Mononuclear cell (primary cell): ENCODE measurements around the gene C5AR1. TPM values are rescaled to one million over a fixed set of nuclear protein-coding genes. Genes with fewer than 3 reads are reported as not detected.
"Not testable (repeated sequence)": the region's sequence is repeated elsewhere in the genome, so short reads cannot be mapped to it uniquely, and the experiment has no call there.

Experiments used
- H3K27me3 ChIP-seq: 2 replicates; pipeline ENCODE4 v1.6.0; 2011; ENCODE audit warnings: low read length, control low read depth; ENCODE audit not compliant: insufficient read depth
- H3K4me1 ChIP-seq: 2 replicates; pipeline ENCODE4 v1.5.1; 2011; ENCODE audit warnings: mild to moderate bottlenecking, low read length, control low read depth; ENCODE audit not compliant: insufficient read depth
- H3K4me3 ChIP-seq: 2 replicates; pipeline ENCODE4 v1.5.1; 2011; ENCODE audit warnings: mild to moderate bottlenecking, low read length, moderate library complexity
- H3K9me3 ChIP-seq: 2 replicates; pipeline ENCODE4 v1.5.1; 2011; ENCODE audit warnings: low read depth, mild to moderate bottlenecking, control low read depth, low read length
- total RNA-seq: library from RNA; depleted of rRNA; stranded (reverse); fragments of >200 nt; gene quantifications from one replicate; pipeline ENCODE4 v1.2.3, GENCODE V29; 2012

Gene C5AR1
- total RNA-seq, 1 donor = 92.2 TPM

- Histone ChIP-seq H3K4me1 (peaks cover 5% of the 10 kb centered on the region), H3K9me3 (no peaks in the 10 kb centered on the region), H3K27me3 (no peaks in the 10 kb centered on the region), H3K4me3 (no peak overlapping the region)
Observed at GRCh38 chr19:47357788-47358680, 48.4 kb downstream of the C5AR1 start.

GRCh38 chr19:47358936-47359335, 49.3 kb downstream of the C5AR1 start:
- no peak overlapping the region for H3K4me3 ChIP-seq
- no peaks in the 10 kb centered on the region for H3K9me3 ChIP-seq
- H3K27me3 ChIP-seq = no peaks in the 10 kb centered on the region
- H3K4me1 ChIP-seq = peaks cover 14% of the 10 kb centered on the region

DNA sequence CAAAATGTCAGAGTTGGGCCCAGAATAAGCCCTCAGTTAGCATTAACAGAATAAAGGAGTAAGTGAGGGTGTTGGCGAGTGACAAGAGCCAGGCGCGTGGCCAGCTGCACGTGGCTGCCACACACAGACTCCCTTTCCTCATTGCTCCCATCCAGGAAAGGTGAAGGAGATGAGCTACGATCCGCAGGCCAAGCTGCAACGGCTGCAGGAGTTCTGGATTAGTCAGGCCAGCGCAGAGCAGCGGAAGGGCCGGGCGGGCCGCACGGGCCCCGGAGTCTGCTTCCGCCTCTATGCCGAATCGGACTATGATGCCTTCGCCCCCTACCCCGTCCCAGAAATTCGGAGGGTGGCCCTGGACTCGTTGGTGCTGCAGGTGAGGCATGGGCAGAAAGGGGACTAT, 52.7 kb downstream of the C5AR1 start:
- Histone ChIP-seq H3K4me3 (no peak overlapping the region), H3K9me3 (no peaks in the 10 kb centered on the region), H3K4me1 (peaks cover 25% of the 10 kb centered on the region), H3K27me3 (no peaks in the 10 kb centered on the region)

- no peak overlapping the region for H3K4me3 ChIP-seq
- peaks cover 29% of the 10 kb centered on the region for H3K4me1 ChIP-seq
- no peaks in the 10 kb centered on the region for H3K27me3 ChIP-seq
- no peaks in the 10 kb centered on the region for H3K9me3 ChIP-seq
Observed at GRCh38 chr19:47363758-47364531, 54.3 kb downstream of the C5AR1 start.

- peaks cover 43% of the 10 kb centered on the region for H3K4me1 ChIP-seq
- not testable (repeated sequence) for H3K9me3 ChIP-seq, H3K4me3 ChIP-seq, H3K27me3 ChIP-seq
Observed at GRCh38 chr19:47365455-47365854, 55.8 kb downstream of the C5AR1 start.

GRCh38 chr19:47370045-47370611, 60.5 kb downstream of the C5AR1 start:
- H3K4me1 ChIP-seq = peaks cover 32% of the 10 kb centered on the region
- no peaks in the 10 kb centered on the region for H3K27me3 ChIP-seq
- H3K4me3 ChIP-seq = no peak overlapping the region
- H3K9me3 ChIP-seq = no peaks in the 10 kb centered on the region

DNA sequence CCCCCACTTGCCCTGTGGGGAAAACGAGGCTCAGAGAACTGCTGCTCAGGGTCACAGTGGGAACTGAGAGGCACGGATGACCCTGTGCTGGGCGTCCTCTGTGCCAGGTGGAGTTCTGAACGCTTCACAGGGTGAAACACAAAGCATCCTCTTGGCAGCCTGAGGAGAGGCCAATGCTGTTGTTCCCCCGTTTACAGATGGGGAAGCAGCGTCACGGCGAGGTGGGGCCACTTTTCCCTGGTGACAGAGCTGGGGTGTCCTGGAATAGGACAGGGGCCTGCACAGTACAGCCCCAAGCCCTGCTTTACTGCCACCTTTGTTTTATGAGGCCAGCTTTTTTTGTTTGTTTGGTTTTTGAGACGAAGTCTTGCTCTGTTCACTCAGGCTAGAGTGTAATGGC, 61.6 kb downstream of the C5AR1 start:
- Histone ChIP-seq H3K9me3 (no peaks in the 10 kb centered on the region), H3K27me3 (no peaks in the 10 kb centered on the region), H3K4me1 (peaks cover 34% of the 10 kb centered on the region), H3K4me3 (no peak overlapping the region)

Other genes with a start within 250 kb of the C5AR1 start
- gene ZC3H4, start 196.1 kb upstream of the C5AR1 start, total RNA-seq = 10.4 TPM
- gene SAE1, start 179.0 kb upstream of the C5AR1 start, total RNA-seq = 29.5 TPM
- 8.4 TPM for gene BBC3, start 78.7 kb upstream of the C5AR1 start, total RNA-seq
- 11.5 TPM for gene CCDC9, start 53.3 kb upstream of the C5AR1 start, total RNA-seq
- gene INAFM1, start 35.0 kb upstream of the C5AR1 start, total RNA-seq = 1.4 TPM
- 4.1 TPM for gene C5AR2, start 22.3 kb downstream of the C5AR1 start, total RNA-seq
- 12.9 TPM for gene DHX34, start 39.5 kb downstream of the C5AR1 start, total RNA-seq
- not detected for gene MEIS3, start 109.7 kb downstream of the C5AR1 start, total RNA-seq
- gene SLC8A2, start 162.0 kb downstream of the C5AR1 start, total RNA-seq = not detected
- 1.3 TPM for gene KPTN, start 174.4 kb downstream of the C5AR1 start, total RNA-seq
- gene NAPA, start 205.2 kb downstream of the C5AR1 start, total RNA-seq = 71.8 TPM